Measurements from ENCODE around the gene GALNT2. TPM values are rescaled to one million over a fixed set of nuclear protein-coding genes. Genes with fewer than 3 reads are reported as not detected.

Gene GALNT2
- polyA plus RNA-seq, 2 of the 4 experiments (the other 2 are of a cell fraction): 66.9 to 114 TPM

- TF ChIP-seq HEYL (CRISPR knock-in tag; IDR thresholded peaks at IDR 0.05) (no peak), SREBF2 (IDR thresholded peaks at IDR 0.05) (no peak), BCL3 (IDR thresholded peaks at IDR 0.05) (no peak), RAD21 (conservative IDR thresholded peaks at IDR 0.05 in 1 of 2, IDR thresholded peaks at IDR 0.05 in 1 of 2) (no peak), ESRRA (IDR thresholded peaks at IDR 0.05; ENCODE audit: borderline replicate concordance, low read length) (no peak), BHLHE40 (IDR thresholded peaks at IDR 0.05; ENCODE audit: low read depth, low read length) (no peak), MAZ (IDR thresholded peaks at IDR 0.05; ENCODE audit: borderline replicate concordance, low read depth, low read length) (no peak), HDAC2 (IDR thresholded peaks at IDR 0.05) (no peak), JUN (IDR thresholded peaks at IDR 0.05) (no peak), RNF2 (IDR thresholded peaks at IDR 0.05; ENCODE audit: borderline replicate concordance, low read depth) (no peak), RCOR1 (IDR thresholded peaks at IDR 0.05; ENCODE audit: low read depth, low read length) (no peak), CHD2 (IDR thresholded peaks at IDR 0.05; ENCODE audit: low read length, partially characterized antibody) (no peak), MAX (IDR thresholded peaks at IDR 0.05) (no peak), EHF (CRISPR knock-in tag; IDR thresholded peaks at IDR 0.05) (no peak)
- TF ChIP-seq, protein P1, sequence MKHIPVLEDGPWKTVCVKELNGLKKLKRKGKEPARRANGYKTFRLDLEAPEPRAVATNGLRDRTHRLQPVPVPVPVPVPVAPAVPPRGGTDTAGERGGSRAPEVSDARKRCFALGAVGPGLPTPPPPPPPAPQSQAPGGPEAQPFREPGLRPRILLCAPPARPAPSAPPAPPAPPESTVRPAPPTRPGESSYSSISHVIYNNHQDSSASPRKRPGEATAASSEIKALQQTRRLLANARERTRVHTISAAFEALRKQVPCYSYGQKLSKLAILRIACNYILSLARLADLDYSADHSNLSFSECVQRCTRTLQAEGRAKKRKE (CRISPR knock-in tag; IDR thresholded peaks at IDR 0.05; ENCODE audit: low read depth): no peak
Observed at GRCh38 chr1:230129341-230129740, 62.3 kb downstream of the GALNT2 start.

DNA sequence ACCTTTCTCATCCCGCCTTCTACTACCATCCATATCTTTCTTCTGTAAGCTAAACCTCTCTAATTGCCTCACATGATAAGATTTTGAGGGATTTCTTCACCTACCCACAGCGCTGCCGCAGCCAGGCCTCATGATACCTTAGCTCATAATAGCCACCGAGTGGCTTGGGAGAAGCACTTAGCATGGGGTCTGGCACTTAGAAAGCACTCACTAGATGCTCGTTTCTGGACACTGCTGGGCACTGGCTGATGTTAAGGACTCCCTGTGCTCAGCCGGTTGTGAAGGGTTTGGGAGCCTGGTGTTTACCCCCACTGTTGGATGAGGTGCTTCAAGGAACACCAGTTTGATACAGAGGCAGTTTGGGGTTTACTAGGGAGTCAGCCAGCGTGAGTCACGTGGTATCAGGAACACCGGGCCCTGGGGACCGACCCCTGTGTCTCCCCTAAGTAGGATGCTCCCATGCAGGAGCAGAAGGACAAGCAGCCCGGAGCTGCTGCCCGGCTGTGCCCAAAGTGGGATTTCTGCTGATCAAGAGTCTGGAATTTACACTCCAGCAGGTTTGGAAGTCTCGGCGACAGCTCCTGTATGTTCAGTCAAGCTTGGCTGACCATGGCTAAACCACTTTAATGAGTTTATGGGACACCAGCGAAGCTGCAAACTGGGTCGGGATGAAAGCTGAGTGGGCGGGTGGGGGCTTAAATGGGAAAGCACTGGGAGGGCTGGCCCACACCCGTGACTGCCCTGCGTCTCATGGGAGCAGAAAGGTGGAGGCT lies 63.3 kb downstream of the GALNT2 start:
- 91% methylated on average over 19 of the region's 19 CpGs for WGBS (ENCODE audit: missing lambda C conversion rate)
- ATAC-seq (no peak), FAIRE-seq (no peak), DNase-seq (ENCODE audit: low read depth in 1 of 2, low spot score in 1 of 2) (no peak)
- Histone ChIP-seq H3K4me2 (no peak overlapping the region), H3K4me3 (no peak overlapping the region), H3K9me3 (no peaks in the 10 kb centered on the region), H3K4me1 (peaks cover 45% of the 10 kb centered on the region), H3K27ac (peak overlapping the region in 1 of 2 experiments; percentile 0; a peak in 1 of 6 replicates)
- ChIA-PET POLR2A (no interaction called here), CTCF (interaction anchor here (0.6 to 3.0 kb wide), 3 partner anchors 10 to 440 kb away, joined by 3 to 11 read pairs (median 3); no protein-coding TSS in a partner anchor)
- TF ChIP-seq HOXB13 (CRISPR knock-in tag; IDR thresholded peaks at IDR 0.05; ENCODE audit: low read depth) (no peak), JUNB (IDR thresholded peaks at IDR 0.05) (no peak)
- TF ChIP-seq, protein P2, sequence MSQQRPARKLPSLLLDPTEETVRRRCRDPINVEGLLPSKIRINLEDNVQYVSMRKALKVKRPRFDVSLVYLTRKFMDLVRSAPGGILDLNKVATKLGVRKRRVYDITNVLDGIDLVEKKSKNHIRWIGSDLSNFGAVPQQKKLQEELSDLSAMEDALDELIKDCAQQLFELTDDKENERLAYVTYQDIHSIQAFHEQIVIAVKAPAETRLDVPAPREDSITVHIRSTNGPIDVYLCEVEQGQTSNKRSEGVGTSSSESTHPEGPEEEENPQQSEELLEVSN (IDR thresholded peaks at IDR 0.05; ENCODE audit: borderline replicate concordance, low read depth): no peak
- TF ChIP-seq, protein P3, sequence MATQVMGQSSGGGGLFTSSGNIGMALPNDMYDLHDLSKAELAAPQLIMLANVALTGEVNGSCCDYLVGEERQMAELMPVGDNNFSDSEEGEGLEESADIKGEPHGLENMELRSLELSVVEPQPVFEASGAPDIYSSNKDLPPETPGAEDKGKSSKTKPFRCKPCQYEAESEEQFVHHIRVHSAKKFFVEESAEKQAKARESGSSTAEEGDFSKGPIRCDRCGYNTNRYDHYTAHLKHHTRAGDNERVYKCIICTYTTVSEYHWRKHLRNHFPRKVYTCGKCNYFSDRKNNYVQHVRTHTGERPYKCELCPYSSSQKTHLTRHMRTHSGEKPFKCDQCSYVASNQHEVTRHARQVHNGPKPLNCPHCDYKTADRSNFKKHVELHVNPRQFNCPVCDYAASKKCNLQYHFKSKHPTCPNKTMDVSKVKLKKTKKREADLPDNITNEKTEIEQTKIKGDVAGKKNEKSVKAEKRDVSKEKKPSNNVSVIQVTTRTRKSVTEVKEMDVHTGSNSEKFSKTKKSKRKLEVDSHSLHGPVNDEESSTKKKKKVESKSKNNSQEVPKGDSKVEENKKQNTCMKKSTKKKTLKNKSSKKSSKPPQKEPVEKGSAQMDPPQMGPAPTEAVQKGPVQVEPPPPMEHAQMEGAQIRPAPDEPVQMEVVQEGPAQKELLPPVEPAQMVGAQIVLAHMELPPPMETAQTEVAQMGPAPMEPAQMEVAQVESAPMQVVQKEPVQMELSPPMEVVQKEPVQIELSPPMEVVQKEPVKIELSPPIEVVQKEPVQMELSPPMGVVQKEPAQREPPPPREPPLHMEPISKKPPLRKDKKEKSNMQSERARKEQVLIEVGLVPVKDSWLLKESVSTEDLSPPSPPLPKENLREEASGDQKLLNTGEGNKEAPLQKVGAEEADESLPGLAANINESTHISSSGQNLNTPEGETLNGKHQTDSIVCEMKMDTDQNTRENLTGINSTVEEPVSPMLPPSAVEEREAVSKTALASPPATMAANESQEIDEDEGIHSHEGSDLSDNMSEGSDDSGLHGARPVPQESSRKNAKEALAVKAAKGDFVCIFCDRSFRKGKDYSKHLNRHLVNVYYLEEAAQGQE (IDR thresholded peaks at IDR 0.05): no peak

More at GRCh38 chr1:230129341-230129740, 62.3 kb downstream of the GALNT2 start:
- ChIA-PET POLR2A (no interaction called here), CTCF (interaction anchor here (3.0 kb wide), 1 partner anchor 9 kb away, joined by 11 read pairs; no protein-coding TSS in a partner anchor)
- H3K4me1 ChIP-seq: peaks cover 49% of the 10 kb centered on the region
- no peak overlapping the region for H3K4me3 ChIP-seq
- no peak overlapping the region for H3K4me2 ChIP-seq
- no peak overlapping the region for H3K27ac ChIP-seq
- ATAC-seq (no peak), DNase-seq (ENCODE audit: low read depth in 1 of 2, low spot score in 1 of 2) (no peak), FAIRE-seq (no peak)
- 91% methylated on average over 4 of the region's 4 CpGs for WGBS (ENCODE audit: missing lambda C conversion rate)
- no peaks in the 10 kb centered on the region for H3K9me3 ChIP-seq

Measured in A549 (cell line).